Measurements from ENCODE around the gene SNX24.

DNA sequence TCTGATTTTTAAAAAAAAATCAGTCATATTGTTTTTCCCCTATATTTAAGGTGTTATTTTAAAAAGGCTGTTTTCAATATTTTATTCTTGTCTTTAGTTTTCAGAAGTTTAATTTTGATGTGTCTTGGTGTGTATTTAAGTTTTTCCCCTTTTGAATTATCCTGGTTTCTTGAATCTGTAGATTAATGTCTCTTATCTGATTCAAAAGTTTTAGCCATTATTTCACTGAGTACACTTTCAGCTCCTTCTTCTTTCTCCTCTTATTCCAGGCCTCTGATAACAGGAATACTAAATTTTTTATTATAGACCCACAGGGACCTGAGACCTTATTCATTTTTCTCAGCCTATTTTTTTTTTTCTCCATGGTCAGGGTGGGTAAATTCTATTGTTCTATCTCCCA, 109.3 kb downstream of the SNX24 start:
- TF ChIP-seq, protein P1, sequence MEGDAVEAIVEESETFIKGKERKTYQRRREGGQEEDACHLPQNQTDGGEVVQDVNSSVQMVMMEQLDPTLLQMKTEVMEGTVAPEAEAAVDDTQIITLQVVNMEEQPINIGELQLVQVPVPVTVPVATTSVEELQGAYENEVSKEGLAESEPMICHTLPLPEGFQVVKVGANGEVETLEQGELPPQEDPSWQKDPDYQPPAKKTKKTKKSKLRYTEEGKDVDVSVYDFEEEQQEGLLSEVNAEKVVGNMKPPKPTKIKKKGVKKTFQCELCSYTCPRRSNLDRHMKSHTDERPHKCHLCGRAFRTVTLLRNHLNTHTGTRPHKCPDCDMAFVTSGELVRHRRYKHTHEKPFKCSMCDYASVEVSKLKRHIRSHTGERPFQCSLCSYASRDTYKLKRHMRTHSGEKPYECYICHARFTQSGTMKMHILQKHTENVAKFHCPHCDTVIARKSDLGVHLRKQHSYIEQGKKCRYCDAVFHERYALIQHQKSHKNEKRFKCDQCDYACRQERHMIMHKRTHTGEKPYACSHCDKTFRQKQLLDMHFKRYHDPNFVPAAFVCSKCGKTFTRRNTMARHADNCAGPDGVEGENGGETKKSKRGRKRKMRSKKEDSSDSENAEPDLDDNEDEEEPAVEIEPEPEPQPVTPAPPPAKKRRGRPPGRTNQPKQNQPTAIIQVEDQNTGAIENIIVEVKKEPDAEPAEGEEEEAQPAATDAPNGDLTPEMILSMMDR (IDR thresholded peaks at IDR 0.05), result no peak
- TF ChIP-seq CHD2 (IDR thresholded peaks at IDR 0.05; ENCODE audit: low read length, partially characterized antibody) (no peak), NFE2L2 (conservative IDR thresholded peaks at IDR 0.05; ENCODE audit: low read length) (no peak), EP300 (IDR thresholded peaks at IDR 0.05) (no peak), CEBPB (IDR thresholded peaks at IDR 0.05) (no peak), POLR2A (IDR thresholded peaks at IDR 0.05; ENCODE audit: low read length) (no peak), NPAS2 (CRISPR knock-in tag; IDR thresholded peaks at IDR 0.05; ENCODE audit: borderline replicate concordance) (no peak), BHLHE40 (IDR thresholded peaks at IDR 0.05; ENCODE audit: low read depth, low read length) (no peak), RAD21 (conservative IDR thresholded peaks at IDR 0.05 in 1 of 2, IDR thresholded peaks at IDR 0.05 in 1 of 2) (no peak), CBX2 (IDR thresholded peaks at IDR 0.05; ENCODE audit: borderline replicate concordance, low read depth) (no peak)
